GM21737 (cell line): ENCODE data around the gene BLTP1.
A peak's percentile ranks its signal among the peaks of the same experiment; 100 is the strongest.
"Not testable (repeated sequence)": the region's sequence is repeated elsewhere in the genome, so short reads cannot be mapped to it uniquely, and the experiment has no call there.

Experiments used
- ATAC-seq: cut with Tn5 transposase; IDR thresholded peaks from one replicate; pipeline ENCODE4 v1.9.1; 2021; ENCODE audit warnings: mild to moderate bottlenecking, moderate library complexity; ENCODE audit not compliant: unreplicated experiment

Gene BLTP1

DNA sequence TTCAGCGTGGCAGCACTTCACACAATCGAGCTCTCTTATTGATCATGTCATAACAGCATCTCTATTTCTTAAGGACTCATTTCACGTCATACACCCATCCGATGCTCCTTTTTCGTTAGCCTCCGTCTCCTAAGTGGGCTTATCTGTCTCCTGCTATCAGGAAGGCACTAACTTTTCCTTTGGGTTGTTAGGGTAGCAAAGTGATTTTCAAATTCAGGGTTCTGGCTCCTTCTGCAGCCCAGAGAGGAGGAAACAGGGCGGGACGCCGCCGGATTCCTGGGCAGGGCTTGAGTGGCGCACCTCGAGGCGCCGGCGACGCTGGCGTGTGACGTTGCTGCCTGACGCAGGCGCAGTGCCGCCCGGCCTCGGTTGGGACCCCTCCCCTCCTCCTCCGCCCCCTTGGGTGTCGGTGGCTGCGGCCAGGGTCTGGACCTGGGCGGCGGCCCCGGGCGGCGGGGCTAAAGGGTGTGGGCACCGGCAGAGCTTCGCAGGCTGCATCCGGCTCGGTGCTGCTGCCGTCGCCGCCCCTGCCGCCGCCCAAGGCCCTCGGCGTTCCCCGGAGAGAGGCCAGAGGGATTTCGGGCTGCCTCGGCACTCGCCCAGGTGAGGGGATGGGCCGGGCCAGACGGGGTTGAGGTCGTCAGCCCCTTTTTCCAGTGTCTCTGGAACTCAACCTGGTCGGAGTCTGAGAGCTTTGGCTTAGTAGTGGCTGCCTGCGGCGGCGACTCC lies at the start of gene BLTP1:
Gene BLTP1 (plus strand): TSS at position 350 of the 729 bp plus-strand sequence. CDS start 18,317 bp downstream, outside the sequence.
- ATAC-seq: peak; percentile 98

DNA sequence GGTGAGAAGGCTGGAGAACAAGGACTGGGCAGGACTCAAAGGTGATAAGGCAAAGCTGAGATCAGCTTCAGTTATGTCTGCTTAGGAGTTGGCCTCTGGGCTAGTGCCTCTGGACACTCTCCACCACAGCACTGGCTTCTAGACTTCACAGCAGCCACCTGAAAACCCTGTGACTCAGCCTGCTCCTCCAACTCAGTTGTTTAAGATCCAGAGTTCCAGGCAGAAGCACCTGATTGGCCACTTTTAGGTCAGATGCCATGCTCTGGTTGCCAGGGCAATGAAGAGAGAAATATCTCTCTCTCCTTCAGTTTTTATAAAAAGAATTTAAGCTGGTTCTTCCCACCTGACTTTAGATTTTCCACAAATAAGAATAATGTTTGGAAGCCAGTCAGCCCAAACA lies 47.9 kb upstream of the BLTP1 start:
- ATAC-seq: no peak

GRCh38 chr4:122107680-122108079 lies 44.5 kb upstream of the BLTP1 start:
- ATAC-seq: no peak

DNA sequence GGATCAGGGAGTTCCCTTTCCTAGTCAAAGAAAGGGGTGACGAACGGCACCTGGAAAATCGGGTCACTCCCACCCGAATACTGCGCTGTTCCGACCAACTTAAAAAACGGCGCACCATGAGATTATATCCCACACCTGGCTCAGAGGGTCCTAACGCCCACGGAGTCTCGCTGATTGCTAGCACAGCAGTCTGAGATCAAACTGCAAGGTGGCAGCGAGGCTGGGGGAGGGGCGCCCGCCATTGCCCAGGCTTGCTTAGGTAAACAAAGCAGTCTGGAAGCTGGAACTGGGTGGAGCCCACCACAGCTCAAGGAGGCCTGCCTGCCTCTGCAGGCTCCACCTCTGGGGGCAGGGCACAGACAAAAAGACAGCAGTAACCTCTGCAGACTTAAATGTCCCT lies 41.8 kb upstream of the BLTP1 start:
- not testable (repeated sequence) for ATAC-seq

- no peak for ATAC-seq
Measured at GRCh38 chr4:122117743-122118142, 34.4 kb upstream of the BLTP1 start.

DNA sequence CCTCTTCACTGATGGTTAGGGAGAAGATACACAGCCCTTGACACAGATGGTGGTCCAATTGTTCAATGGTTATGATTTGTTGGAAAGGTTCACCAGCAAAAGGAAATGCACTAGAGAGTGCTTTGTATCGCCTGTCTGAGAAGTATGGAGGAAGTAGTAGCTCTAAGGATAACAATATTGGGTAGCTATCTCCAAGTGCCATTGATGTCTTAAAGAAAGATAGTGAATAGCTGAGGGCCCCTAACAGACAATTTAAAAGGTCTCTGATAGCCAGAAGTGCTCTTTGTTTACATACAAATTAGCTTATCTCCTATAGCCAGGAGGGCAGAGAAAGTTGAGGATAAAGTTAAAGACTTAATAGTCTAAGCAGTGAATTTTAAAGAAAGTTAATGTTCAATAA lies 33.9 kb upstream of the BLTP1 start:
- ATAC-seq: no peak

DNA sequence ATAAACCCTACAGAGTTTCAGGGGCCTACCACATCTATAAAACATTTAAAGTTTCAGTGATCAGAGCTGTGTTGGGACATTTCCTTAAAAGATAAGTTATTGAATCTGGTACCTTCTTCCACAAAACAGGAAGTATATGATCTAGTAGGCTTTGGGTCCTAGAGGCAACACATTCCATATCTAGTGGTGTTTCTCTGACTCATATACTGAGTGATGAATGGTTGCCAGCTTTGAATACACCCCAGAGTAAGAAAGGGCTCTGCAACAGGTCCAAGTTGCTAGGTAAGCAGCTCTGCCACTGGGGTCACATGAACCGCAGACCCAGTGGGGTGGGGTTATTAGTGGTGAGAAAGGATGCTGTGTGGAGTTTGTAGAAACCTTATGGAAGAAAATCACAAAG lies 32.4 kb upstream of the BLTP1 start:
- ATAC-seq: no peak

DNA sequence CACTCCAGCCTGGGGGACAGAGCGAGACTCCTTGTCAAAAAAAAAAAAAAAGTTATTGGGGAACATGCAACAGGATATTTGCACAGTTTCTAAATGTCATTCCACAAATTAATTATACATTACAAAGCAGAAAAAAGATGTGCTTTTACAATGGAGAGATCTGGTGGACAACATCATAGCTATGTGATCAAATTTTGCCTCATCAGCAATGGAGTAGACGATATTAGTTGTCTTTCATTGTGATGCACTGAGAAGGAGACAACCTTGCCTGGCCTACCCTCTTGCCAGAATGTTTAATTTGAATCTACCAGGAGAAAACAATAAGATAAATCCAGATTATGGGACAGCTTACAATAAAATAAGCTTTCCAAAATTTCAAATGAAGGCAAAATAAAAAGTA lies 30.5 kb upstream of the BLTP1 start:
- no peak for ATAC-seq

DNA sequence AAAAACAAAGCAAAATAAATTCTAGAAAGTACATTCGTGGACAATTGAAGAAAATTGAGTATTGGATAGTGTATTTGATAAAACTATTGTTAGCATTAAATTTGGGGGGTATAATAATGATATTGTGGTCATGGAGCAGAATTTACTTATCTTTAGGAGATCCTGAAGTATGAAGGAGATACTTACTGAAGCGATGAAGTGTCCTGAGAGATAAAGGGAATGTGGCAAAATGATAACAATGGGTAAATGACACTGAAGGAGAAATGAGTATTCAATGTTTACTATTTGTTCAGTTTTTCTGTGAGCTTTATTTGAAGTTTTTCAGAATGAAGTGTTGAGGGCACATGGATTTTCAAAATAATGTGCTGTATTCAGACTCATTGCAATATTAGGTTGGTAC lies 30.0 kb upstream of the BLTP1 start:
- no peak for ATAC-seq

DNA sequence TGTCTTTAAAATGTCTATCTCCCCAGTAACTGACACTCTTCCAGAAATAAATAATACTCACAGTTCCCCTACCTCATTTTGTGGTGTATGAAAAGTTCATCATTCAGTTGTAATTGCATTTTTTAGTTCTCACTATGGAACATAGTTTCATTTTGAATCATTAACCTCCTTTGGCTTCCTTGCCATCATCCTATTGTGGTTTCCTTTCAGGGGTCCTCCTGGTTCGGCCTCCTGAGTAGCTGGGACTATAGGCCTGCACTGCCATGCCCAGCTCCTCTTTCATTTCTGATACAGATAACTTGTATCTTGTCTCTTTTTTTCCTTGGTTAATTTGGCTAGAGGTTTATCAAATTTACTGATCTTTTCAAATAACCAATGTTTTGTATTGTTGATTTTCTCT lies 23.1 kb upstream of the BLTP1 start:
- no peak for ATAC-seq

DNA sequence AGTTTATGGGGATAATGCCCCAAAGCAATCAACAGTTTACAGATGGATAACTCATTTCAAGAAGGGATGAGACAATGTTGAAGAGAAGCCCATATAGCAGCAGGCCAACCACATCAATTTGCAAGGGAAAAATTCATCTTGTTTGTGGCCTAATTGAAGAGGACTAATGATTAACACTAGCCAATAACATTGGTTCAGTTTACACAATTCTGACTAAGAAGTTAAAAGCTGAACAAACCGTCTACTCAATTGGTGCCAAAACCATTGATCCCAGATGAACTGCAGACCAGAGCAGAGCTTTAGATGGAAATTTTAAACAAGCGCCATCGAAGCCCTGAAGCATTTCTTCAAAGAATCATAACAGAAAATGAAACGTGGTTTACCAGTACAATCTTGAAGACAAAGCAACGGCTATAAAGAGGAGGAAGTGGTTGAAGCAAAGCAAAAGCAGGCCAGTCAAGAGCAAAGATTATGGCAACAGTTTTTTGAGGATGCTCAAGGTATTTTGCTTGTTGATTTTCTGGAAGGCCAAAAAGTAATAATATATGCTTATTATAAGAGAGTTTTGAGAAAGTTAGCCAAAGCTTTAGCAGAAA lies 20.5 kb upstream of the BLTP1 start:
- no peak for ATAC-seq

- no peak for ATAC-seq
Measured at GRCh38 chr4:122132891-122133290, 19.2 kb upstream of the BLTP1 start.

DNA sequence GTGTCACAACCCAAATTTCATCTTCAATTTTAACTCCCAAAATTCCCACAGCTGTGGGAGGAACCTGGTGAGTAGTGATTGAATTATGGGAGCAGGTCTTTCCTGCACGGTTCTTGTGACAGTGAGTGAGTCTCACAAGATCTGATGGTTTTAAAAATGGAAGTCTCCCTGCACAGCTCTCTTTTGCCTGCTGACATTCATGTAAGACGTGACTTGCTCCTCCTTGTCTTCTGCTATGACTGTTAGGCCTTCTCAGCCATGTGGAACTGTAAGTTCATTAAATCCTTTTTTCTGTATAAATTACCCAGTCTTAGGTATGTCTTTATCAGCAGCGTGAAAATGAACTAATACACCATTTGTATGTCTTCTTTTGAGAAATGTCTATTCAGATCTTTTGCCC lies 13.0 kb upstream of the BLTP1 start:
- ATAC-seq: no peak

GRCh38 chr4:122140834-122141233 lies 11.3 kb upstream of the BLTP1 start:
- ATAC-seq: no peak

DNA sequence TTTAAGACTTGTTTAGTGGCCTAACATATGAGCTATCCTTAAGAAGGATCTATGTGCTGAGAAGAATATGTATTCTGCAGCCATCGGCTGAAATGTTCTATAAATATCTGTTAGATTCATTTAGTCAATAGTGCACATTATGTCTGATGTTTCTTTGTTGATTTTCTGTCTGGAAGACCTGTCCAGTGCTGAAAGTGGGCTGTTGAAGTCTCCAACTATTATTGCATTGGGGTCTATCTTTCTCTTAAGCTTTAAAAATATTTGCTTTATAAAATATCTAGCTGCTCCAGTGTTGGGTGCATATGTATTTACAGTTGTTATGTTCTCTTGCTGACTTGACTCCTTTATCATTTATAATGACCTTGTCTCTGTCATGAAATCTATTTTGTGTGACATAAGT lies 9.4 kb upstream of the BLTP1 start:
- no peak for ATAC-seq

GRCh38 chr4:122146652-122147051 lies 5.5 kb upstream of the BLTP1 start:
- ATAC-seq: no peak

DNA sequence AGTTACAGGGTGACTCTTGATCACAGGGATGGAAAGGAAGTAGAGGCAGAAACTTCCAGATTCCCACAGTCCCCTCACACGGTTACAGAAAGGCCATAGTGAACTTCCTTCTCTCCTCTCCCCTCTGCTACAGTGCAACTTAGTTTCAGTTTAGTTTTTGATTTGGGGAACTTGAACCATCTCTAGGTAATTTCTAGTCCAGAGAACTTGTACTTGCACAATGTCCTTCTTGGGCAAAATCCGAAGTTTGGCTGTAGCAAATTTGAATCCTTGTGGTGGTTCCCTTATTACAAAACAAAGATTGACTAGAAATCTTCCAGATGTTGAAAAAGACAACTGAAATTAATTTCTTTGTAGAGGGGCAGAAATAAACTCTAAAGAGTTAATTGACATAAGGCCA lies 1.2 kb upstream of the BLTP1 start:
- no peak for ATAC-seq

DNA sequence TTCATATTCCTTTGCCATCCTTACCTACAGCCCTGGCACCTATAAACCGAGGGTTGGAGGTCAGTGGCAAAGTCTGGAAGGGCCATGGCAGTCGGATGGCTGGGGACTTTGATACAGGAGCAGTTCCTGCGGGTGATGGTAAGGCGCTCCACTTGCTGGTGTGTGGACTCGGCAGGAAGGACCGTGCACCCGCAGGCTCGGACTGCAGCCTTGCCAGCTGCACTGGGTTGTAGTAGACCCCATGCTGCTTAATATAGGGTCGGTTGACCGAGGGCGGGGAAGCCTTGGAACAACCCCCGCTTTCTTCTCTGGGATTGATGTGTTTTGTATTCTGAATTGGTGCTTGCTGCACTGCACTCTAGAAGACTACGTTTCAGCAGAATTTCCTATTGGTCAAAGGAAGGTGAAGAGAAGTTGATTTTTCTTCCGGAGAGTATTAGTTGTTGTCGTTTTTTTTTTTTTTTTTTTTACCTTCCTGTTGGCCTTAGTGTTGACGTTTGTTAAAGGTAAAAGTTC lies 638 bp downstream of the BLTP1 start:
- ATAC-seq: peak; percentile 49

GRCh38 chr4:122156819-122157218 lies 4.7 kb downstream of the BLTP1 start:
- ATAC-seq: no peak

GRCh38 chr4:122163301-122163700 lies 11.2 kb downstream of the BLTP1 start:
- no peak for ATAC-seq

- no peak for ATAC-seq
Measured at GRCh38 chr4:122163767-122164166, 11.6 kb downstream of the BLTP1 start.

DNA sequence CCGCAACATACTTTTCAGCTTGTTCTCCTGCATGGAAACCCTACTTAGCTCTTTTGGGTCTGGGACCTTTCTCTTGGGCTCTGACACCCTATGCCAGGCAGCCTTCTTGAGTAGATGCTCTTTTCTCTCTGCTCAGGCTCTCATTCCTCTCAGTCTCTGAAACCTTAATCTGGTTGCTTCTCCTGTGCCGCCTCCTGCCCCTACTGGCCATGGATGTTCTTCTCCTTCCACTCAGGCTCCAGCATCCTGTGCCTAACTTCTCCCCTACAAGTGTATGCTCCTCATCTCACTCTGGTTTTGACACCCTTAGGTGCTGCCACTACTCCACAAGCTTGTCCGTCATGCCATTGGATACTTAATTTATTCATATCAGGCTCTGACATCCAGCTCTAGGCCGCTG lies 15.2 kb downstream of the BLTP1 start:
- no peak for ATAC-seq

GRCh38 chr4:122170775-122171174 lies 18.6 kb downstream of the BLTP1 start:
- ATAC-seq: no peak
